GM12801 (cell line): ENCODE data around the gene AP1M1.

Experiments used
- TF ChIP-seq, protein P1 (sequence below): IDR thresholded peaks from one replicate; pipeline ENCODE4 v1.5.1; 2011; ENCODE audit warnings: control low read depth; ENCODE audit not compliant: insufficient read length; ENCODE audit errors: extremely low read depth

AP1M1 gene

DNA sequence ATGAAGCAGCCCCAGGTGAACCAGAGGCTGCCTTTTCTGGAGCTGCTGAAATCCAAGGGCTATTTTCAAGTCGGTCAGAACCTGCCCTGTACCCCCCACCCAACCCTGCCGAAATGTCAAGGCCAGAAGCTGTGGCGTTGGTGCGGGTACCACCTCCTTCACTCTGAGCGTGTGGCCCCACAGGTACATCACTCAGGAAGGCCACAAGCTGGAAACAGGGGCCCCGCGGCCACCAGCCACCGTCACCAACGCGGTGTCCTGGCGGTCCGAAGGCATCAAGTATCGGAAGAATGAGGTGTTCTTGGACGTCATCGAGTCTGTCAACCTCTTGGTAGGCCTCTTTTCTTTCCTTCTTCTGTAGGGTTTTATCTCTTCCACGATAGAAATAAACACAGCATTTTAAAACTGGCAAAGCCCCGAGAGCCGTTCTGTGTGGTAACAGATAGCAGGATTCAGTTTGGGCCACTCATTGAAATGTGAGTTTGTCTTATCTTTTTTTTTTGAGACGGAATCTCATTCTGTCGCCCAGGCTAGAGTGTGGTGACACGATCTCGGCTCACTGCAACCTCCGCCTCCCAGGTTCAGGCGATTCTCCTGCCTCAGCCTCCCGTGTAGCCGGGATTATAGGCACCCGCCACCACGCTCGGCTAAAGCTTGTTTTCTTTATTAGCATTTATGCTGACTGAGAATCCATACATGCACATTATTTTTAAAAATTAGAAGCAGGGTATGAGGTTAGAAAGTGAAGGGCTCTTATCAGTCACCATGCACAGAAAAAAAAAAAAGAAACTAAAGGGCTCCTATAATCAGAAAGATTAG is 11.3 kb downstream of the AP1M1 start:
- TF ChIP-seq, protein P1, sequence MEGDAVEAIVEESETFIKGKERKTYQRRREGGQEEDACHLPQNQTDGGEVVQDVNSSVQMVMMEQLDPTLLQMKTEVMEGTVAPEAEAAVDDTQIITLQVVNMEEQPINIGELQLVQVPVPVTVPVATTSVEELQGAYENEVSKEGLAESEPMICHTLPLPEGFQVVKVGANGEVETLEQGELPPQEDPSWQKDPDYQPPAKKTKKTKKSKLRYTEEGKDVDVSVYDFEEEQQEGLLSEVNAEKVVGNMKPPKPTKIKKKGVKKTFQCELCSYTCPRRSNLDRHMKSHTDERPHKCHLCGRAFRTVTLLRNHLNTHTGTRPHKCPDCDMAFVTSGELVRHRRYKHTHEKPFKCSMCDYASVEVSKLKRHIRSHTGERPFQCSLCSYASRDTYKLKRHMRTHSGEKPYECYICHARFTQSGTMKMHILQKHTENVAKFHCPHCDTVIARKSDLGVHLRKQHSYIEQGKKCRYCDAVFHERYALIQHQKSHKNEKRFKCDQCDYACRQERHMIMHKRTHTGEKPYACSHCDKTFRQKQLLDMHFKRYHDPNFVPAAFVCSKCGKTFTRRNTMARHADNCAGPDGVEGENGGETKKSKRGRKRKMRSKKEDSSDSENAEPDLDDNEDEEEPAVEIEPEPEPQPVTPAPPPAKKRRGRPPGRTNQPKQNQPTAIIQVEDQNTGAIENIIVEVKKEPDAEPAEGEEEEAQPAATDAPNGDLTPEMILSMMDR: no peak

DNA sequence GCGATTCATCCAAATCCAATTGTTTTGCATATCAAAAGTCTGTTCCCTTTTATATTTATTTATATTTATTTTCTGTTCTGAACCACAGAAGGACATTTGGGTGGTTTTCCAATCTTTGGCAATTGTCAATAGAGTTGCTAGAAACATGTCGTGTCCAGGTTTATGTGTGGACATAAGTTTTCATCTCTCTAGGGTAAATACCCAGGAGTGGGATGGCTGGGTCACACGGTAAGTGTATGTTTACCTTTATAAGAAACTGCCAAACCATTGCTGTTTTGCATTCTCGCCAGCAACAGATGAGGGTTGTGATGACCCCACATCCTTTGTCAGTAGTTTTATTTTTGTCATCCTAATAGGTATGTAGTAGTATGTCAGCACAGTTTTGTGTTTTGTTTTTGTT is 12.5 kb downstream of the AP1M1 start:
- TF ChIP-seq, protein P1: no peak

DNA sequence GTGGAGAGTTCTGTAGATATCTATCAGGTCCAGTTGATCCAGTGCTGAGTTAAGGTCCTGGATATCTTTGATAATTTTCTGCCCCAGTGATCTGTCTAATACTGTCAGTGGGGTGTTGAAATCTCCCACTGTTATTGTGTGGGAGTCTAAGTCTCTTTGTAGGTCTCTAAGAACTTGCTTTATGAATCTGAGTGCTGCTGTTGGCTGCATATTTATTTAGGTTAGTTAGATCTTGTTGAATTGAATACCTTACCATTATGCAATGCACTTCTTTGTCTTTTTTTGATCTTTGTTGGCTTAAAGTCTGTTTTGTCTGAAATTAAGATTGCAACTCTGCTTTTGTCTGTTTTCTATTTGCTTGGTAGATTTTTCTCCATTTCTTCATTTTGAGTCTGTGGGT is 15.4 kb downstream of the AP1M1 start:
- TF ChIP-seq, protein P1: no peak

DNA sequence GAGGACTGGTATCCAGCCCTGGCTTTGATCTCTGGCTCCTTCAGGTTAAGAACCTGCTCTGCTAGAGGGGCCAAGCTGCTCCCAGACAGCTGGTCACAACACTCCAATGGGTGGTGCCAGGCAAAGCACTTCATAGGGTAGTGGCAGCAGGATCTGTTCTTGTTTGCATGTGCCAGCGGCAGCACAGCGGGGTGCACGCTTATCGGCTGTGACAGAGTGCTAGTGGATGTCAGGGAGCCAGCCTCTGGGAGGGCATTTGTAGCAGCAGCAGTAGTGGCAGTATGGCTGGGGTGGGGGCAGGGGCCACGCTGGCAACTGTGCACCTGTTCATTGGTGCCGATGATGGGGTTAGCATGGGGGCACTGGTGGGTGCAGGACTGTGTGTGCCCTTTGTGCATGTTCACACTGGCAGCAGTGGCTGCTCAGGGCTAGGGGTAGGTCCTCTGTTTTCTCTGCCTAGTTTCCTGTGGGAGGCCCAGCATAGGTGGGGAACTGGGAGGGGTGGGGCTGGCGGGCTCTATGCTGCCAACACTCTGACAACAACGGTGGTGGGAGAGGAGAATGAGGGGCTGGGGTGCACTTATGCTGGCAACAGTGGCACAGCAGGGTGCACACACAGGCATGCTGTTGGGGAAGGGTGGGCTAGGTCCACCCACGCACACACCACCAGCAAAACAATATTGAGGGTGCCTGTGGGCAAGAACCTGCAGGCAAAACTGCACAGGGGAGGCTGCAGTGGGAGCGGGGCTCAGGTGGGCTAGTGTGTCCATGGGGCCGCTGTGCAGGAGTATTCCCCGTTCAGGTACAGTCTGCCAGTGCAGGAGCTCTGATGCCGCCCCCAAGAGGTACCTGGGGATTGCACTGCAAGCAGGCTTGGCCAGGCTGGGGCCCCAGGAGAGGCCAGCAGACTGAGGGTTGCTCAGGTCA is 19.3 kb downstream of the AP1M1 start:
- TF ChIP-seq, protein P1: no peak

DNA sequence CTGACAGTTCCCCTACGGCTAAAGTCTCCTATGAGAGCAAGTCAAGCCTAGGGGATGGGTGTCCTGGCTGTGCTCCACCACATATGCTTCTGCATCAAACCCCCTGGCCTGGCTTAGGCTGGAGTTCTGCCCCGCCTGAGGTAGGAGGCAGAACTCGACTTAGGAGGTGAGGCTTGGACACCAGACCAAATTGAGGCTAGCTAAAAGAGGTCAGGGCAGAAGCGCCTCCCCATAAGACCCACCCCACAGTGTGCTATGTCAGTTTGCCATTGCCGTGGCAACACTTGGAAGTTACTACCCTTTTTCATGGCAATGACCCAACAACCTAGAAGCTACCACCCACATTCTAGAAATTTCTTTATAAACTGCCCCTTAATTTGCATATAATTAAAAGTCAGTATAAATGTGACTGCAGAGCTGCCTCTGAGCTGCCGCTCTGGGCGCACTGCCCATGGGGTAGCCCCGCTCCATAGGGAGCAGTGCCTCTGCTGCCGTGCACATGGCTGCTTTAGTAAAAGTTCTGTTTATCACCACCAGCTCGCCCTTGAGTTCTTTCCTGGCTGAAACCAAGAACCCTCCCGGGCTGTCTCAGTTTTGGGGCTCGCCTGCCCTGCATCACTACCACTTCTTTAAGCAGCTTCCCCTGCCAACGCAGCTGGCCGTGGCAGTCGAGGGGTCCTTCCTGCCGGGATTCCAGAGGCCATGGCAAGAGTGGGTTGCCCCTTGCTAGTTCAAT is 20.2 kb downstream of the AP1M1 start:
- TF ChIP-seq, protein P1: no peak

DNA sequence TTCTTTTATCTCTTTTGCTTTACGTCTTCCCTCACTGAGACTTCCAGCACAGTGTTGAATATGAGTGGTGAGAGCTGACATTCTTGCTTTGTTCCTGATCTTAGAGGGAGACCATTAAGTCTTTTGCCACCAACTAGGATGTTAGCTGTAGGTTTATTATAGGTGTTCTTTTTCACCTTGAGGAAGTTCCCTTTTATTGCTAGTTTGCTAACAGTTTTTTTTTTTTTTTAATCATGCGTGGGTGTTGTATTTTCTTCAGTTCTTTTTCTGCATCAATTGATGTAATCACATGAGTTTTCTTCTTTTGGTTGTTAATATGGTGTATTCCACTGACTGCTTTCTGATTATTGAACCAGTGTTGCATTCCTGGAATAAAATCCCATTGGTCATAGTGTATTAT is 21.1 kb downstream of the AP1M1 start:
- TF ChIP-seq, protein P1: no peak

DNA sequence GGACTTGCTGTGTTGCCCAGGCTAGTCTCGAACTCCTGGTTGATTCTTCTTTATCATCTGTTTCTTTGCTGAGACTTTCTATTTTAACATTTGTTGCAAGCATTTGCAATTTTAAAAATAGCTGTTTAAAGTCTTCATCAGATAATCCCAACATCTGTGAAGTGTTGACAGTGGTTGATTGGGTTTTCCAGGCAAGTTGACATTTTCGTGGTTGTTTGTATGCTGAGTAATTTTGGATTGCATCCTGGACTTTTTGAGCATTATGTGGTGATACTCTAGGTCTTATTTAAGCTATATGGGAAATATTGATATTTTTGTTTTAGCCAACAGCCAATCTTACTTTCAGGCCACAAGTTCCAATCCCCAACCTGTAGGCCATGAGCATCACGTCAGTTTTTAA is 25.1 kb downstream of the AP1M1 start:
- TF ChIP-seq, protein P1: no peak
